Loucy (cell line): ENCODE data around the gene CACNA1I.

Experiments
- EZH2phosphoT487 ChIP-seq: fragments of 200-600 bp; IDR thresholded peaks from 2 replicates; pipeline ENCODE4 v1.6.1; 2018; ENCODE audit warnings: antibody characterized with exemption, mild to moderate bottlenecking, moderate library complexity, borderline replicate concordance
- TF ChIP-seq, protein P1 (sequence below): fragments of 200-600 bp; sonication (generic); conservative IDR thresholded peaks from 2 replicates; pipeline ENCODE4 v1.5.1; 2014; ENCODE audit warnings: mild to moderate bottlenecking, antibody characterized with exemption, low read length

DNA sequence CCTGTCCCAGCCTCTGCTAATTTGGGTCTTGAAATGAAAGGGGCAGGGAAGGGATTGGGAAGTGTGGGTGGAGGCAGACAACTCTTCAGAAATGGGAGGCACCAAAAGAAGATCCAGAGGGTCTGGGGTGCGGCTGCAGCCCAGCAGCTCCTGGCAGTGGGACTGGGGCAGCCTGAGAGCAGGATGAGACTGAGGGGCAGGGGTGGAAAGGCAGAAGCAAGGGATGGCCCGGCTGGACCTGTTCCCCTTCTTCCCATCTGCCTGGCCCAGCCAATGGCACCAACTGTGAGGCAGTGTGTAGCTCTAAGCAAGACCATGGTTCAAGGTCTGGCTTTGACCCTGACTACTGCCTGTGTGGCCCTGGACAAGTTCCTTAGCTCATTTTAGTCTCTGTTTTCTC lies 162.6 kb downstream of the CACNA1I start:
- TF ChIP-seq, protein P1, sequence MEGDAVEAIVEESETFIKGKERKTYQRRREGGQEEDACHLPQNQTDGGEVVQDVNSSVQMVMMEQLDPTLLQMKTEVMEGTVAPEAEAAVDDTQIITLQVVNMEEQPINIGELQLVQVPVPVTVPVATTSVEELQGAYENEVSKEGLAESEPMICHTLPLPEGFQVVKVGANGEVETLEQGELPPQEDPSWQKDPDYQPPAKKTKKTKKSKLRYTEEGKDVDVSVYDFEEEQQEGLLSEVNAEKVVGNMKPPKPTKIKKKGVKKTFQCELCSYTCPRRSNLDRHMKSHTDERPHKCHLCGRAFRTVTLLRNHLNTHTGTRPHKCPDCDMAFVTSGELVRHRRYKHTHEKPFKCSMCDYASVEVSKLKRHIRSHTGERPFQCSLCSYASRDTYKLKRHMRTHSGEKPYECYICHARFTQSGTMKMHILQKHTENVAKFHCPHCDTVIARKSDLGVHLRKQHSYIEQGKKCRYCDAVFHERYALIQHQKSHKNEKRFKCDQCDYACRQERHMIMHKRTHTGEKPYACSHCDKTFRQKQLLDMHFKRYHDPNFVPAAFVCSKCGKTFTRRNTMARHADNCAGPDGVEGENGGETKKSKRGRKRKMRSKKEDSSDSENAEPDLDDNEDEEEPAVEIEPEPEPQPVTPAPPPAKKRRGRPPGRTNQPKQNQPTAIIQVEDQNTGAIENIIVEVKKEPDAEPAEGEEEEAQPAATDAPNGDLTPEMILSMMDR = no peak
- no peak for TF ChIP-seq EZH2phosphoT487
